HG03108 (cell line): ENCODE results near the gene MLX.
"Not testable (repeated sequence)": the region's sequence is repeated elsewhere in the genome, so short reads cannot be mapped to it uniquely, and the experiment has no call there.

Source experiments
- ATAC-seq: cut with Tn5 transposase; IDR thresholded peaks from one replicate; pipeline ENCODE4 v1.9.1; 2021; ENCODE audit warnings: moderate library complexity; ENCODE audit not compliant: unreplicated experiment

The MLX gene

GRCh38 chr17:42617956-42618431 is 51.1 kb downstream of the MLX start:
- ATAC-seq, result no peak

DNA sequence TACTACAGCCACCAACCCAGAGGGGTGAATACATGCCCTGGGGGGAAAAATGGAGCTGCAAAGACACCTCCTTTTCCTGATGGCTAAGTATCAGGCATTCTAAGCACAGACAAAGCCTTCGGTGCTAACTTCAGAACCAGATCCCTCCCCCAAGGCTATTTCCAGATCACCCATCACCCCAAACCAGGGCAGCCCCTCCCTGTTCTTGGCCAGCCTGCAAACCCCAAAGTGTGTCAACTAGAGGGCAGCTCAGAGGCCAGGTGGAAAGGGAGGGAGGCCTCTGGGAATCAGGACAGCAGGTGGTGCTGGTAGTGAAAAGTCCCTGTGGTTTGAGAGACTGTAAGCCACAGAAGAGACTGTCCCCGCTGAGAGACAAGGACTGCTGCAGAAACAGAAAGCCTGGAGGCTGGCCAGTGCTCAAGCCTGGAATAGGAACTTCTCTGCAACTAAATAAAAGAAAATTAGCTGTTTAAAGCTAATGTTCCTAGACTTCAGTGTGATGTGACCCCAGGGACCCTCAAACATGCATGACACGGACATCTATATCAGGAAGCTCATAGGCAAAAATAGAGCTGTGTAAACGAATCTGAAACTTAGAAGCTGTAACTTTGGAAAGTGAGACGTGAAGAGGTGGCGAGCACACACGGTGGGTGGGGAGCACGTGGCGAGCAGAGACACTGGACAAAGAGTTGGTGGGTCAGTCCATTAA is 51.7 kb downstream of the MLX start:
- ATAC-seq, result peak; percentile 78

DNA sequence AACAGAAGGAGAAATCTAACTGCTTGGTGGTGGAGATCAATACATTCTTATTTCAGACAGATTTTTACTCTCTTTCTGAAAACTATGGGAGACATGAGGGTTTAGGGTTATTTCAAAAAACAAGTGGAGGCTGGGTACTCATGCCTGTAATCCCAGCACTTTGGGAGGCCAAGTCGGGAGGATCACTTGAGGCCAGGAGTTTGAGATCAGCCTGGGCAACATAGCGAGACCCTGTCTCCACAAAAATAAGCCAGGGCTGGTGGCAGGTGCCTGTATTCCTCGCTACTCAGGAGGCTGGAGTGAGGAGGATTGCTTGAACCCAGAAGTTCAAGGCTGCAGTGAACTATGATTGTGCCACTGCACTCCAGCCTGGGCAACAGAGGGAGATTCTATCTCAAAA is 55.1 kb downstream of the MLX start:
- not testable (repeated sequence) for ATAC-seq
